Stimulated activated naive CD8-positive, alpha-beta T cell treated with anti-CD3 and anti-CD28 coated beads, Interleukin-15, amount 100 ng/mL, for 72 hours (primary cell): ENCODE data around the gene RCOR3.
"Not testable (repeated sequence)": the region's sequence is repeated elsewhere in the genome, so short reads cannot be mapped to it uniquely, and the experiment has no call there.

Experiments
- ATAC-seq: fragments of 150-1000 bp; cut with Tn5 transposase; 2 replicates; pipeline ENCODE4 v1.10.0; 2021; ENCODE audit warnings: mild to moderate bottlenecking, moderate library complexity
- DNase-seq, 2 donors: peaks; one replicate each; pipeline ENCODE4 v3.0.0; 2021 to 2022
- H3K27ac Mint-ChIP-seq, 2 donors: one replicate each; pipeline ENCODE4 v1.8.0; 2022; ENCODE audit warnings: mild to moderate bottlenecking in 2 of 2, mixed read lengths in 2 of 2, moderate library complexity in 2 of 2
- H3K27me3 Mint-ChIP-seq: one replicate; pipeline ENCODE4 v1.8.0; 2022; ENCODE audit warnings: mixed read lengths
- H3K4me1 Mint-ChIP-seq: one replicate; pipeline ENCODE4 v1.8.0; 2022; ENCODE audit warnings: mild to moderate bottlenecking, mixed read lengths
- H3K4me3 Mint-ChIP-seq, 2 donors: one replicate each; pipeline ENCODE4 v1.8.0; 2022; ENCODE audit warnings: mild to moderate bottlenecking in 2 of 2, mixed read lengths in 2 of 2, moderate library complexity in 1 of 2
- H3K9me3 Mint-ChIP-seq, 2 donors: one replicate each; pipeline ENCODE4 v1.8.0; 2022; ENCODE audit warnings: mixed read lengths in 2 of 2

Gene RCOR3

DNA sequence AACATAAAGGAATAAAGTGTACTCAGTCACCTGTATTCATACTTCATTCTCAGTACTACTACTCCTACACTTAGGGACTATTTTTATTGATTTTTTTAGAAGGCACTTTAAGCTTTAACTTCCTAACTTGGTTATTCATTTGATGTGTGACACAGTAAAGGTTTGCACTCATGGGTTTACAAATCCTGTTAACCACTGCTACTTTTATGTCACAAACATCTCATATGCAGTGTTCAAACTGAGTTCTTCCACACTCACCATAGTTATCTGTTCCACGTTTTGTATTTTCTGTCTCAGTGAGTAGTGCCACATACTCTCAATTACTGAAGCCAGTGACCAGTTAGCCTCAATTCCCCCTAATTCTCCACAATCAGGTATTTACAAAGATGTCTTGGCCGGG, 33.2 kb downstream of the RCOR3 start:
- no peaks in the 10 kb centered on the region for H3K9me3 Mint-ChIP-seq
- no peak overlapping the region for H3K27ac Mint-ChIP-seq
- no peak for ATAC-seq
- H3K4me1 Mint-ChIP-seq = peaks cover 16% of the 10 kb centered on the region
- DNase-seq = no peak
- H3K4me3 Mint-ChIP-seq = no peak overlapping the region
- H3K27me3 Mint-ChIP-seq = no peaks in the 10 kb centered on the region

DNA sequence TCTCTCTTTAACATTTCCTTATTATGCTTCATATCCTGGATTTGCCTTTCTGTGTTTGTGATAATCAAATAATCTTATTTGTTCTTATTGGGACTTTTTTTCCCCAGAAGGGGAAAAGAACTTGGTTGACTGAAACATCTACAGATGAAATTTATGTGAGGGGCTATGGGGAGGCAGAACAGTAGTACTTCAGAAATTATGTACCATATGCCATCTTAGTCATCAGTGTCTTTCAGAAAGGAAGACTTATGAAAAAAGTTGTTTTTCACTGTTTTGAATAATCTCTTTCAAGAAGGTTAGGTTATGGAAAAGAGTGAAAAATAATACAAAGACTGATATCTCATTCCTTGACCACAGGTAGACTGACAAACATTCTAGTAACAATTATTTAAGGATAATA, 37.2 kb downstream of the RCOR3 start:
- DNase-seq (no peak), ATAC-seq (peak; percentile 68)
- Mint-ChIP-seq H3K27ac (no peak overlapping the region), H3K4me3 (peak overlapping the region in 1 of 2 donors; percentile 31), H3K9me3 (no peaks in the 10 kb centered on the region), H3K4me1 (peaks cover 34% of the 10 kb centered on the region), H3K27me3 (no peaks in the 10 kb centered on the region)

GRCh38 chr1:211305044-211305443, 45.9 kb downstream of the RCOR3 start:
- Mint-ChIP-seq H3K27me3 (no peaks in the 10 kb centered on the region), H3K9me3 (no peaks in the 10 kb centered on the region), H3K4me3 (no peak overlapping the region), H3K4me1 (peaks cover 28% of the 10 kb centered on the region), H3K27ac (peak overlapping the region in 1 of 2 donors; percentile 11)
- DNase-seq (peak in 1 of 2 donors; percentile 53), ATAC-seq (peak; percentile 100)

- Mint-ChIP-seq H3K4me1 (peaks cover 5% of the 10 kb centered on the region), H3K27ac (no peak overlapping the region), H3K4me3 (no peak overlapping the region), H3K9me3 (no peaks in the 10 kb centered on the region), H3K27me3 (no peaks in the 10 kb centered on the region)
- DNase-seq = no peak
- ATAC-seq = no peak
These were observed 50.5 kb downstream of the RCOR3 start for GRCh38 chr1:211309617-211310016.

GRCh38 chr1:211313392-211313791, 54.2 kb downstream of the RCOR3 start:
- ATAC-seq = no peak
- Mint-ChIP-seq H3K9me3 (no peaks in the 10 kb centered on the region), H3K27ac (no peak overlapping the region)

GRCh38 chr1:211318576-211319280, 59.6 kb downstream of the RCOR3 start:
- H3K27ac Mint-ChIP-seq = no peak overlapping the region
- no peaks in the 10 kb centered on the region for H3K9me3 Mint-ChIP-seq
- H3K27me3 Mint-ChIP-seq = no peaks in the 10 kb centered on the region
- DNase-seq (no peak), ATAC-seq (no peak)
- H3K4me3 Mint-ChIP-seq = no peak overlapping the region
- H3K4me1 Mint-ChIP-seq = peaks cover 26% of the 10 kb centered on the region

More at GRCh38 chr1:211313392-211313791, 54.2 kb downstream of the RCOR3 start:
- Mint-ChIP-seq H3K27me3 (no peaks in the 10 kb centered on the region), H3K4me3 (no peak overlapping the region), H3K4me1 (no peaks in the 10 kb centered on the region)
- DNase-seq = no peak

DNA sequence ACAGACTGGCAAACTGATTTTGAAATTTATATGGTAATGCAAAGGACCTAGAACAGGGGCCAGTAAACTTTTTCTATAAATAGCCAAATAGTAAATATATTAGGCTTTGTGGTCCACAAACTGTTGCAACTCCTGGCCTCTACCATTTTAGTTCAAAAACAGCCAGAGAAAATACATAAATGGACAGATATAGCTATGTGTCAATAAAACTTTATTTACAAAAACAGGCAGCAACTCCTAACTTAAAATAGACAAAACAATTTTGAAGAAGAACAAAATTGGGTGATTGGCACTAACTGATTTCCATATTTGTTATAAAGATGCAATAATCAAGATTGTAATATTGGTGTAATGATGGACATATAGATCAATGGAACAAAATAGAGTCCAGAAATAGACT, 60.7 kb downstream of the RCOR3 start:
- Mint-ChIP-seq H3K4me1 (peaks cover 37% of the 10 kb centered on the region), H3K27me3 (no peaks in the 10 kb centered on the region), H3K9me3 (no peaks in the 10 kb centered on the region), H3K4me3 (no peak overlapping the region), H3K27ac (no peak overlapping the region)
- ATAC-seq (no peak), DNase-seq (no peak)

- no peaks in the 10 kb centered on the region for H3K27me3 Mint-ChIP-seq
- ATAC-seq (peak; percentile 45), DNase-seq (no peak)
- H3K27ac Mint-ChIP-seq = no peak overlapping the region
- no peaks in the 10 kb centered on the region for H3K9me3 Mint-ChIP-seq
- H3K4me3 Mint-ChIP-seq = no peak overlapping the region
- peaks cover 48% of the 10 kb centered on the region for H3K4me1 Mint-ChIP-seq
These were observed 61.8 kb downstream of the RCOR3 start for GRCh38 chr1:211320980-211321379.

DNA sequence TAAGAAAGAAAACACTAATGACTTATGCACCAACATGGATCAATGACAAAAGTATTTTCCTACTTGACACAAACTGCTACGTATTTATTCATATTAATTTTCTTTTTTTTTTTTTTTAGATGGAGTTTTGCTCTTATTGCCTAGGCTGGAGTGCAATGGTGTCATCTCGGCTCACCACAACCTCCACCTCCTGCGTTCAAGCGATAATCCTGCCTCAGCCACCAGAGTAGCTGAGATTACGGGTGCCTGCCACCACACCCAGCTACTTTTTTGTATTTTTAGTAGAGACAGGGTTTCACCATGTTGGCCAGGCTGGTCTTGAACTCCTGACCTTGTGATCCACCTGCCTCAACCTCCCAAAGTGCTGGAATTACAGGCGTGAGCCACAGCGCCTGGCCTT, 62.5 kb downstream of the RCOR3 start:
- not testable (repeated sequence) for ATAC-seq, H3K9me3 Mint-ChIP-seq, H3K27me3 Mint-ChIP-seq, DNase-seq, H3K4me3 Mint-ChIP-seq
- H3K4me1 Mint-ChIP-seq = peaks cover 54% of the 10 kb centered on the region
- peak overlapping the region in 1 of 2 donors; percentile 34 for H3K27ac Mint-ChIP-seq

DNA sequence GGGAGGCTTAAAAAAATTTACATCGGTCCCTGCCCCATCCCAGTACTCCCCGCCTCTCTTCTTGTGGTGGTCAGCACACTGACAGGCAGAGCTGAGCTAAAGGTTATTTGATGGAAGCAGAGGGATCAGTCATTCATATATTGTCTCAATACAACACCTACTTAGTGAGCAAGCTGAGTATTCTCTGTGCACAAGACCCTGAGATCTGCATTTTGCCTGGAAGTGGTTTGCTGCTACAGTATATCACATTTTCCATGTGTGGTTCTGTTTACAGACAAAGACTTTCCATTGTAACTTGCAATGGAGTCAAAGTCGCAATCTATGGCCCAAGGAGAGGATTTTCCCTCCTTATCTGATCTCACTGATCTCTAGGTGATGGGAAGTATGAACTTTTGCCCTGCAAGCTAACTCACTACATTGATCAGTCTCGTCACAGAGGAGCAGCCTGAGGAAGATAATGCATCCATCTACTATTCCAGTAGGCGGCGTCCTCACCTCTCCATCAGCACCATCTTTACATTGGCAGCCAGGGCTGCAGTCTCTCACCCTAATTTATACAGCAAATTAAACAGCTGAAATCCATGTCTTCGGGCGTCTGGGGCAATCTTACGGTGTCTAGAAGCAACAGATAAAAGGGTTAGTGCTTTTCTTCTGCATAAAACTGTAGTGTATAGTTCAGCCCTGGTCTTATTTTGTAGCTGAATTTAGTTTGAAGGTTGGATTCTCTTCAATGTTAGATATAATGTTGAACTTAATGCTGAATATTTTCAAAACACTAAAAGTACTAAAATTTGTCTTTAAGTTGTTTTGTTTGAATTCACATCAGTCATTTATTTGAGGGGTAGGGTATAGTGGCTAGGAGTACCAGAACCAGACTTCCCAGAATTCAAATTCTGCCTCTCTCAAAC, 64.2 kb downstream of the RCOR3 start:
- ATAC-seq = peak; percentile 84
- Mint-ChIP-seq H3K27me3 (no peaks in the 10 kb centered on the region), H3K9me3 (no peaks in the 10 kb centered on the region), H3K27ac (no peak overlapping the region), H3K4me3 (no peak overlapping the region), H3K4me1 (peaks cover 65% of the 10 kb centered on the region)
- DNase-seq = peak; percentile 65 to 74

DNA sequence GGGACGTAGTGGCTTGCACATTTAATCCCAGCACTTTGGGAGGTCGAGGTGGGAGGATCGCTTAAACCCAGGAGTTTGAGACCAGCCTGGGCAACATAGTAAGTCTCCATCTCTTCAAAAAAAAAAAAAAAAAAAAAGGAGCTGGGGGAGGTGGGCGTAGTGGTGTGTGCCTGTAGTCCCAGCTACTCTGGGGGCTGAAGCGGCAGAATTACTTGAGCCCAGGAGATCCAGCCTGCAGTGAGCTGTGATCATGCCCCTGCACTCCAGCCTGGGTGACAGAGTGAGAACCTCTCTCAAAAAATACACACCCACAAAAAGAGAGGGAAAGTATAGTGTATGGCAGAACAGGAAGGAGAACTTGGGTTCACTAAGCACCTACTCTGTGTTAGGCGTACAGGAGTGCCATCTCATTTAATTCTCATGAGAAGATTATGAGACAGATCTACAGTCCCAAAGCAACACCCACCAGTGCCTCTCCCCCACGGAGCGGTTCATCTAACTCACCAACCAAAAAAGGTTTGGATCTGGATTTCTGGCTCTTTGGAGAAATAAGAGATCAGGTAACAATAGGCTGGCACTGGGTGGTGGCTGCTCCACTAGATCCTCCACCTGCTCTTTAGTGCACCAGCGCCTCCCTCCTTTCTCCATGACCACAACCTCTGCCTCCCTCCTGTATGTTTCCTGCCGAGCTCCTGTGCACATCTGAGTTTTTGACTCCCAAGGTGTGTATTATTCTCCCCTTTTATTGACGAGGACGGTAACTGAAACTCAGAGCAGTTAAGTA, 66.0 kb downstream of the RCOR3 start:
- H3K27me3 Mint-ChIP-seq = no peaks in the 10 kb centered on the region
- ATAC-seq (no peak), DNase-seq (no peak)
- H3K4me1 Mint-ChIP-seq = peaks cover 82% of the 10 kb centered on the region
- H3K9me3 Mint-ChIP-seq = no peaks in the 10 kb centered on the region
- peak overlapping the region; percentile 64 to 91 for H3K4me3 Mint-ChIP-seq
- peak overlapping the region in 1 of 2 donors; percentile 94 for H3K27ac Mint-ChIP-seq

GRCh38 chr1:211326140-211326527, 67.0 kb downstream of the RCOR3 start:
- Mint-ChIP-seq H3K4me3 (peak overlapping the region; percentile 91 to 92), H3K27ac (peak overlapping the region; percentile 94 to 97), H3K4me1 (peaks cover 90% of the 10 kb centered on the region), H3K27me3 (no peaks in the 10 kb centered on the region), H3K9me3 (no peaks in the 10 kb centered on the region)
- ATAC-seq (no peak), DNase-seq (no peak)

- ATAC-seq (peak; percentile 36), DNase-seq (peak; percentile 55 to 56)
- Mint-ChIP-seq H3K27me3 (no peaks in the 10 kb centered on the region), H3K27ac (peak within 1 kb of the TSS; percentile 96 to 97), H3K9me3 (no peaks in the 10 kb centered on the region), H3K4me1 (peaks cover 92% of the 10 kb centered on the region), H3K4me3 (peak within 1 kb of the TSS; percentile 91 to 92)
These were observed 67.6 kb downstream of the RCOR3 start, which contains the start of gene TRAF5 for GRCh38 chr1:211326528-211327345. TSS of gene TRAF5 (plus strand) at chr1:211326833. CDS start at chr1:211353240, 26,407 bp downstream.

GRCh38 chr1:211327346-211327921, 68.3 kb downstream of the RCOR3 start:
- Mint-ChIP-seq H3K4me3 (peak overlapping the region; percentile 90 to 91), H3K27ac (peak overlapping the region; percentile 81 to 96), H3K9me3 (no peaks in the 10 kb centered on the region), H3K27me3 (no peaks in the 10 kb centered on the region), H3K4me1 (peaks cover 92% of the 10 kb centered on the region)
- DNase-seq = peak; percentile 41 to 43
- peak; percentile 39 for ATAC-seq
